Central memory CD4-positive, alpha-beta T cell (primary cell): ENCODE results near the gene PLXNA2.

ENCODE experiments used
- DNase-seq: peaks from one replicate; pipeline ENCODE4 v3.0.0; 2022

PLXNA2 gene

GRCh38 chr1:208034135-208034534 lies 210.0 kb downstream of the PLXNA2 start:
- DNase-seq, result no peak

GRCh38 chr1:208033236-208033635 lies 210.9 kb downstream of the PLXNA2 start:
- no peak for DNase-seq

- no peak for DNase-seq
Observed at GRCh38 chr1:208031932-208032320, 212.3 kb downstream of the PLXNA2 start.

- no peak for DNase-seq
Observed at GRCh38 chr1:208031316-208031931, 212.8 kb downstream of the PLXNA2 start.

GRCh38 chr1:208030288-208031091 lies 213.7 kb downstream of the PLXNA2 start:
- DNase-seq, result no peak

- no peak for DNase-seq
Observed at GRCh38 chr1:208029381-208030287, 214.6 kb downstream of the PLXNA2 start.

GRCh38 chr1:208028526-208028925 lies 215.7 kb downstream of the PLXNA2 start:
- no peak for DNase-seq

- DNase-seq, result no peak
Observed at GRCh38 chr1:208027861-208028260, 216.3 kb downstream of the PLXNA2 start.

- no peak for DNase-seq
Observed at GRCh38 chr1:208026880-208027438, 217.2 kb downstream of the PLXNA2 start.

- no peak for DNase-seq
Observed at GRCh38 chr1:208025031-208025430, 219.2 kb downstream of the PLXNA2 start.

GRCh38 chr1:208024406-208024805 lies 219.8 kb downstream of the PLXNA2 start:
- DNase-seq, result no peak

GRCh38 chr1:208019257-208019656 lies 224.9 kb downstream of the PLXNA2 start:
- no peak for DNase-seq

- DNase-seq, result no peak
Observed at GRCh38 chr1:208015255-208015654, 228.9 kb downstream of the PLXNA2 start.

GRCh38 chr1:208013210-208013609 lies 231.0 kb downstream of the PLXNA2 start:
- no peak for DNase-seq

- no peak for DNase-seq
Observed at GRCh38 chr1:208012721-208013120, 231.5 kb downstream of the PLXNA2 start.

- no peak for DNase-seq
Observed at GRCh38 chr1:208010487-208011071, 233.6 kb downstream of the PLXNA2 start.

GRCh38 chr1:208009706-208010444 lies 234.3 kb downstream of the PLXNA2 start:
- DNase-seq, result no peak

- no peak for DNase-seq
Observed at GRCh38 chr1:208009303-208009702, 234.9 kb downstream of the PLXNA2 start.

- DNase-seq, result no peak
Observed at GRCh38 chr1:208008534-208008933, 235.7 kb downstream of the PLXNA2 start.

- no peak for DNase-seq
Observed at GRCh38 chr1:208007938-208008342, 236.2 kb downstream of the PLXNA2 start.

GRCh38 chr1:208007319-208007937 lies 236.8 kb downstream of the PLXNA2 start:
- no peak for DNase-seq
